ENCODE measurements around the gene CLIP3.

DNA sequence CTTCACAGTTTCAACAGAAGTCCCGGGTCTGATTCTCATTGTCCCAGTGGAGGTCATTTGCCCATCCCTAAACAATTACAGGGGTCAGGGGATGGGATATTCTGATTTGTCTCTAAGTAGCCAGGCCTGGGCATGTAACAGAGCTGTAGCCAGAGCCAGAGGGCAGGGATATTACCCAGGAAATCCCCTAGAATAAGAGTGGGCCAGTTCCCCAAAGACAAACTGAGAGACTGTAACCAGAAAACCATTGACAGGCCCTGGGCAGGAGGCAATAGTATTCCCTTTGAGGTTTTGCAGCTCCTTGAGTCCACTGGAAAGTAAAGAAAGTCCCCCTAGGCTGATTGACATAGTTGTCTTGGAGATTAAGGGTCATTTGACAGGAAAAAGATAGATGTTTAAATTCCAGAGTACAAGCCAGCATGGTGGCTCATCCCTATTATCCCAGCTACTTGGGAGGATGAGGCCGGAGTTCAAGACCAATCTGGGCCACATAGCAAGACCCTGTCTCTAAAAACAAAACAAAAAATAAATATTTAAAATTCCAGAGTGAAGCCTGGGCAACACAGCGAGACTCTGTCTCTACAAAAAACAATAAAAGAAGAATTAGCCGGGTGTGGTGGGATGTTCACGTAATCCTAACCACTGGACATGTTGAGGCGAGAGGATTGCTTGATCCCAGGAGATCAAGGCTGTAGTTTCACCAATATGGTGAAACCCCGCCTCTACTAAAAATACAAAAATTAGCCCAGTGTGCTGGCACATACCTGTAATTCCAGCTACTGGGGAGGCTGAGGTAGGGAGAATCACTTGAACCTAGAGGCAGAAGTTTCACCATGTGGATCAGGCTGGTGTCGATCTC, 39.5 kb downstream of the CLIP3 start:
- TF ChIP-seq ZNF274 (IDR thresholded peaks at IDR 0.05; ENCODE audit: low read depth, low read length) (no peak), YY1 (IDR thresholded peaks at IDR 0.05; ENCODE audit: insufficient read depth, insufficient read length) (no peak)

Data from NT2/D1 (cell line).